SK-N-MC (cell line): ENCODE data around the gene TPSAB1.

Experiments
- EZH2 ChIP-seq: fragments of 200-600 bp; sonication (generic); IDR thresholded peaks from one replicate; pipeline ENCODE4 v1.6.1; 2017; ENCODE audit warnings: antibody characterized with exemption
- POLR2AphosphoS5 ChIP-seq: IDR thresholded peaks from 2 replicates; pipeline ENCODE4 v1.6.1; 2012; ENCODE audit warnings: mild to moderate bottlenecking, low read depth, low read length, borderline replicate concordance

DNA sequence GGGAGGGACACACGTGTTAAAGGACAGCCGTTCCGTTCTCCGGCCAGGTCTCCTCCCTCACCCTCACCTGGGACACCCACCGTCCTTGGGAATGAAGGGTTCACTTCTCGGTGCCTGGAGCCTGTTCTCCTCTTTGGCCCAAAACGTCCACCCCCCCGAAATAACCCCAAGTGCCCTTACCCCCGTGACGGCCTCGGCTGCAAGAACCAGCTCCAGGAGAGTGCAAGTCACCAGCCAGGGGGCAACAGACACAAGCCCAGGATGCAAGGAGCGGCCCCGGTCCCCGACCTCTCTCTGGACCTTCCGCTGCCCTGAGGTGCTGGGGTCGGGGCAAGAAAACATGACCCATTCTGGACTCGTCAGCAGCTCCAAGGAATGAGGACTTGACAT is 49.0 kb downstream of the TPSAB1 start:
- TF ChIP-seq EZH2 (no peak), POLR2AphosphoS5 (no peak)
